IMR-90 (cell line): Measurements from ENCODE around the gene GMNN.

ENCODE experiments used
- BHLHE40 ChIP-seq: fragments of 150-350 bp; IDR thresholded peaks from 2 replicates; pipeline ENCODE4 v1.6.1; 2016; ENCODE audit warnings: mild to moderate bottlenecking, low read depth, low read length
- CEBPB ChIP-seq: IDR thresholded peaks from 2 replicates; pipeline ENCODE4 v1.6.1; 2012; ENCODE audit warnings: low read depth, low read length, improper control_type of control experiment
- CHD1 ChIP-seq: IDR thresholded peaks from 2 replicates; pipeline ENCODE4 v1.6.1; 2012; ENCODE audit warnings: low read depth, low read length, improper control_type of control experiment
- POLR2A ChIP-seq: IDR thresholded peaks from 2 replicates; pipeline ENCODE4 v1.6.1; 2012; ENCODE audit warnings: mild to moderate bottlenecking, low read depth, low read length
- RFX5 ChIP-seq: IDR thresholded peaks from 2 replicates; pipeline ENCODE4 v1.8.0; 2012; ENCODE audit warnings: low read depth, mild to moderate bottlenecking, low read length, moderate library complexity
- TF ChIP-seq, protein P1 (sequence below): conservative IDR thresholded peaks from 2 replicates; pipeline ENCODE4 v1.5.1; 2012; ENCODE audit warnings: mild to moderate bottlenecking, low read depth, low read length, improper control_type of control experiment

DNA sequence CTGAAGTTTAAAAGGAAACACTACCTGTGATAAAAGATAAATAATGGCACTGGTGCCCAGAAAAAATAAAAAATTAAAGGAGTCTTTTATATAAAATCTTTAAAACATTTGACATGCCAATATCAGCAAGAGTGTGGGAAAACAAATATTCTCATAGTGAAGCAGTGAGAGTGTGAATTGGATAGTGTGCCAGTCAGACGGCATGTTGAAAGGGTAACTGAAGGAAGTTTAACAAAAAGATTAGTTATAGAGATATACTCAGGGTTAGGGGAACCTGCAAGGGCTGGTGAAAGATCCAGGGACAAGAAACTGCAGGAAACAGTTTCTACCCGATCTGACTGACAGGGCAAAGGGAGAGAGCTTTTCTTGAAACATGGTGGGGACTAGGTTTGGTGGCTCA lies 22.2 kb upstream of the GMNN start:
- TF ChIP-seq, protein P1, sequence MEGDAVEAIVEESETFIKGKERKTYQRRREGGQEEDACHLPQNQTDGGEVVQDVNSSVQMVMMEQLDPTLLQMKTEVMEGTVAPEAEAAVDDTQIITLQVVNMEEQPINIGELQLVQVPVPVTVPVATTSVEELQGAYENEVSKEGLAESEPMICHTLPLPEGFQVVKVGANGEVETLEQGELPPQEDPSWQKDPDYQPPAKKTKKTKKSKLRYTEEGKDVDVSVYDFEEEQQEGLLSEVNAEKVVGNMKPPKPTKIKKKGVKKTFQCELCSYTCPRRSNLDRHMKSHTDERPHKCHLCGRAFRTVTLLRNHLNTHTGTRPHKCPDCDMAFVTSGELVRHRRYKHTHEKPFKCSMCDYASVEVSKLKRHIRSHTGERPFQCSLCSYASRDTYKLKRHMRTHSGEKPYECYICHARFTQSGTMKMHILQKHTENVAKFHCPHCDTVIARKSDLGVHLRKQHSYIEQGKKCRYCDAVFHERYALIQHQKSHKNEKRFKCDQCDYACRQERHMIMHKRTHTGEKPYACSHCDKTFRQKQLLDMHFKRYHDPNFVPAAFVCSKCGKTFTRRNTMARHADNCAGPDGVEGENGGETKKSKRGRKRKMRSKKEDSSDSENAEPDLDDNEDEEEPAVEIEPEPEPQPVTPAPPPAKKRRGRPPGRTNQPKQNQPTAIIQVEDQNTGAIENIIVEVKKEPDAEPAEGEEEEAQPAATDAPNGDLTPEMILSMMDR: no peak
- TF ChIP-seq CEBPB: no peak
- no peak for TF ChIP-seq RFX5
- TF ChIP-seq CHD1: no peak
- TF ChIP-seq POLR2A: no peak
- no peak for TF ChIP-seq BHLHE40
